ENCODE data around the gene KRTAP2-2. TPM values are rescaled to one million over a fixed set of nuclear protein-coding genes. Genes with fewer than 3 reads are reported as not detected.
"Not testable (repeated sequence)": the region's sequence is repeated elsewhere in the genome, so short reads cannot be mapped to it uniquely, and the experiment has no call there.

The KRTAP2-2 gene
- total and polyA plus RNA-seq, 10 of the 15 experiments (the other 5 are each of a cell fraction or from before 2014, with no cell fraction given), result not detected

GRCh38 chr17:41037853-41038350 lies 17.1 kb downstream of the KRTAP2-2 start (continued):
- TF ChIP-seq PBX3 (IDR thresholded peaks at IDR 0.05; ENCODE audit: insufficient replicate concordance, low read depth, low read length) (no peak), JUNB (IDR thresholded peaks at IDR 0.05) (no peak), BCL3 (IDR thresholded peaks at IDR 0.05; ENCODE audit: borderline replicate concordance, insufficient read depth, low read depth, low read length, poor library complexity, severe bottlenecking) (no peak), EP300 (IDR thresholded peaks at IDR 0.05; ENCODE audit: borderline replicate concordance in 1 of 2, control insufficient read depth in 1 of 2, low read depth in 2 of 2, low read length in 2 of 2) (no peak), CUX1 (IDR thresholded peaks at IDR 0.05; ENCODE audit: insufficient replicate concordance, low read depth, low read length) (no peak), STAT3 (IDR thresholded peaks at IDR 0.05; ENCODE audit: low read depth, low read length) (no peak), ZNF217 (IDR thresholded peaks at IDR 0.05) (no peak)

- H3K9ac ChIP-seq (ENCODE audit: control insufficient read depth, insufficient read depth, low read length); H3K27me3 ChIP-seq (replicated peaks in 1 of 2; ENCODE audit: control insufficient read depth in 2 of 2, insufficient read depth in 2 of 2, low read length in 1 of 2); in situ Hi-C loops (cut with MboI); BruUV-seq (replicated peaks); H3K9me3 ChIP-seq (replicated peaks; ENCODE audit: control insufficient read depth, insufficient read depth, low read length); SMC1A ChIA-PET (ENCODE audit: uncharacterized antibody, unreplicated experiment); POLR2A ChIA-PET; DNase-seq (ENCODE audit: low read depth, low spot score); H3K79me2 ChIP-seq (ENCODE audit: control insufficient read depth, insufficient read depth, low read length); RAD21 ChIA-PET (ENCODE audit: unreplicated experiment); ATAC-seq; H3K36me3 ChIP-seq (ENCODE audit: control insufficient read depth in 2 of 2, insufficient read depth in 2 of 2, low read length in 1 of 2); CTCF ChIA-PET; H2AFZ ChIP-seq (ENCODE audit: control insufficient read depth, low read depth, low read length); H4K20me1 ChIP-seq (ENCODE audit: control insufficient read depth, insufficient read depth); FAIRE-seq; H3K4me2 ChIP-seq (ENCODE audit: control insufficient read depth, insufficient read depth); H3K27ac ChIP-seq (ENCODE audit: control insufficient read depth, insufficient read depth); intact Hi-C loops (cut with micrococcal nuclease; ENCODE audit: unreplicated experiment); H3K4me1 ChIP-seq (ENCODE audit: control insufficient read depth, insufficient read depth, low read length); H3K4me3 ChIP-seq: not testable (repeated sequence)
- 38% methylated on average over 10 of the region's 10 CpGs for WGBS (ENCODE audit: insufficient coverage, insufficient replicate concordance, low lambda C conversion rate, missing lambda C conversion rate)
These were observed 20.6 kb downstream of the KRTAP2-2 start, which contains the start of gene KRTAP1-3 for GRCh38 chr17:41034346-41034935. Gene KRTAP1-3, minus strand, starts transcription at chr17:41034874. Its CDS starts 53 bp downstream, at chr17:41034821.

Data from GM12878 (cell line).